ENCODE data around the gene MYH7. TPM values are rescaled to one million over a fixed set of nuclear protein-coding genes. Genes with fewer than 3 reads are reported as not detected.

Gene MYH7
- polyA plus RNA-seq, 1 experiment: not detected

DNA sequence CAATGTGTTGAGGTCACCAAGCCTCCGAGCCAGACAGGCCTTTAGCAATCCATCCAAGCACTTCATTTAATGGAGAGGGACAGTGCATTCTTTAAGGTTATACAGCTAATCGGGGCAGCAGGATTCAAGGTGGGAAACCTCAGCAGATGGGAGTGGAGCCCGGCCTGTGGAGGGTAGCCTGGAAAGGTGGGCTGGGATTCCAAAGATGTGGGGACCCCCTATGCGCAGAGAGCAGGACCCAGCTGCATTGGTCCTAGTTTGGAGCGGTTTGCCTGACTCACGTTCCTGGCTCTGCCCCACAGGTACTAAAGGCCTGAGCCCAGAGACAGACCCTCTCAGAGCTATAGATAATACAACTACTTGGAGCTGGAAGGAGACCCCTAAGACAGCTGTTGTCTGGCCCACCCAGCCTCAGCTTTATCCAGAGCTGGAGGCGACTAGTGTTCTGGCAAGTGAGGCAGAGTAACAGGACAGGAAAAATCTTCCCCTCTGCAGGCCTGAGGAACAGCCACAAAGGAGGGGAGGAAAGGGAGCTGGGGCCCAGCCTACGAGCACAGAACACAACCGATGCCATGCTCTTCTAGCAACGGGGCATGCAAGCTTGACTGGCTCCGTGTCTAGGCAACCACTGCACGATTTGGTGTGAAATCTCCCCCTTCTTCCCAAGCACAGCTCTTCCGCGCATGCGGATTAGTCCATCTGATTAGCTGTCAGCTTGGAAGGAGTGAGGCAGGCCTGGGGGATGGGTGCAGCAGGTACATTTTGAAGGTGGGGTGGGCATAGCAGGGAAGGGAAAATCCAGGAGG lies 1.1 kb upstream of the MYH7 start:
- Histone ChIP-seq H3K27me3 (ENCODE audit: control insufficient read depth, insufficient read depth, low read length) (peaks cover 32% of the 10 kb centered on the region), H3K27ac (ENCODE audit: low read depth, low read length) (no peak overlapping the region), H3K9me3 (ENCODE audit: control insufficient read depth, insufficient read depth, low read length) (no peaks in the 10 kb centered on the region), H3K4me3 (ENCODE audit: low read depth, low read length) (no peak overlapping the region)
- no peak for TF ChIP-seq CTCF (IDR thresholded peaks at IDR 0.05; ENCODE audit: low read depth, low read length)
- POLR2A ChIA-PET: no interaction called here
- CTCF ChIA-PET: interaction anchor here (0.6 kb wide), 2 partner anchors 42 to 293 kb away, joined by 3 read pairs; no protein-coding TSS in a partner anchor
- no peak for DNase-seq (ENCODE audit: low read depth, low spot score)

DNA sequence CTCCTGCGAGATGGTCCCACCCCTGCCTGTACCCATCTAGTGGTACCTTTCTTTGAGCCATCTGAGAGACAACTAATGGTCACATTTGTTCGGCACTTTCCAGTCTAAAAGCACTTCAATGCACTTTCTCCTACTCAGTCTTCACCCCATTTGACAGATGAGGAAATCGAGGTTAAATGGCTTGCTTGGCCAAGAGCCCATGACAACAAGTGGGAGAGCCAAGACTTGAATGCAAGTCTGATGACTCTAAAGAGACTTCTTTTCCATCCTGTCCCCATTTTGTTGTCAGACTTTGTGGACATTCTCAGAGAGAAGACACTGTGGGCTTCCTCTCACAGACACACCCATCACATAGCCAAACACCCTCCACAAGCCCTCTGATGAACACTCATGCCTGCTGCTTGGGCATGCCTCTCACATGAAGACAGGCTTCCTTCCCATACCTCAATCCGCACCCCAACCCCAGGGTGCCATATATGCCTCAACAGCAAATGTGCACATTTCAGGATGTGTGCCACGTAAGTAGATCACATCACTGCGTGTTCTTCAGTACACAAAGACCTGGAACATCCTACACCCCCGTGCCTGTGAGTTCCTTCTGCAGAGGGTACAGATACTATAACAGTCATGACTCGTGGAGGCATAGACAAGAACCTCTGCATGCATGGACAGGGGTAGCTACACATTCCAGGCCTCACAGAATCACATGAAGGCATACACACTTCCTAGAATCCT lies 805 bp downstream of the MYH7 start:
- TF ChIP-seq CTCF (IDR thresholded peaks at IDR 0.05; ENCODE audit: low read depth, low read length): no peak
- DNase-seq (ENCODE audit: low read depth, low spot score): no peak
- no peaks in the 10 kb centered on the region for H3K9me3 ChIP-seq (ENCODE audit: control insufficient read depth, insufficient read depth, low read length)
- no peak overlapping the region for H3K27ac ChIP-seq (ENCODE audit: low read depth, low read length)
- no peak overlapping the region for H3K4me3 ChIP-seq (ENCODE audit: low read depth, low read length)
- ChIA-PET CTCF (no interaction called here), POLR2A (no interaction called here)
- H3K27me3 ChIP-seq (ENCODE audit: control insufficient read depth, insufficient read depth, low read length): peaks cover 29% of the 10 kb centered on the region

GRCh38 chr14:23433457-23433856 lies 2.0 kb downstream of the MYH7 start:
- DNase-seq (ENCODE audit: low read depth, low spot score): no peak
- CTCF ChIA-PET: no interaction called here
- POLR2A ChIA-PET: no interaction called here

GRCh38 chr14:23432946-23433345 lies 2.5 kb downstream of the MYH7 start:
- CTCF ChIA-PET: no interaction called here

More at GRCh38 chr14:23433457-23433856, 2.0 kb downstream of the MYH7 start:
- H3K27ac ChIP-seq (ENCODE audit: low read depth, low read length): no peak overlapping the region
- no peak overlapping the region for H3K4me3 ChIP-seq (ENCODE audit: low read depth, low read length)
- no peaks in the 10 kb centered on the region for H3K9me3 ChIP-seq (ENCODE audit: control insufficient read depth, insufficient read depth, low read length)
- peaks cover 26% of the 10 kb centered on the region for H3K27me3 ChIP-seq (ENCODE audit: control insufficient read depth, insufficient read depth, low read length)
- TF ChIP-seq CTCF (IDR thresholded peaks at IDR 0.05; ENCODE audit: low read depth, low read length): no peak

More at GRCh38 chr14:23432946-23433345, 2.5 kb downstream of the MYH7 start:
- H3K27ac ChIP-seq (ENCODE audit: low read depth, low read length): no peak overlapping the region
- peaks cover 24% of the 10 kb centered on the region for H3K27me3 ChIP-seq (ENCODE audit: control insufficient read depth, insufficient read depth, low read length)
- DNase-seq (ENCODE audit: low read depth, low spot score): no peak
- no peak for TF ChIP-seq CTCF (IDR thresholded peaks at IDR 0.05; ENCODE audit: low read depth, low read length)
- no peaks in the 10 kb centered on the region for H3K9me3 ChIP-seq (ENCODE audit: control insufficient read depth, insufficient read depth, low read length)
- no peak overlapping the region for H3K4me3 ChIP-seq (ENCODE audit: low read depth, low read length)
- POLR2A ChIA-PET: no interaction called here

Measured in AG04450 (cell line).